ENCODE results near the gene YARS1. TPM values are rescaled to one million over a fixed set of nuclear protein-coding genes. Genes with fewer than 3 reads are reported as not detected.

The YARS1 gene
- total RNA-seq, 1 donor, result 137 TPM

DNA sequence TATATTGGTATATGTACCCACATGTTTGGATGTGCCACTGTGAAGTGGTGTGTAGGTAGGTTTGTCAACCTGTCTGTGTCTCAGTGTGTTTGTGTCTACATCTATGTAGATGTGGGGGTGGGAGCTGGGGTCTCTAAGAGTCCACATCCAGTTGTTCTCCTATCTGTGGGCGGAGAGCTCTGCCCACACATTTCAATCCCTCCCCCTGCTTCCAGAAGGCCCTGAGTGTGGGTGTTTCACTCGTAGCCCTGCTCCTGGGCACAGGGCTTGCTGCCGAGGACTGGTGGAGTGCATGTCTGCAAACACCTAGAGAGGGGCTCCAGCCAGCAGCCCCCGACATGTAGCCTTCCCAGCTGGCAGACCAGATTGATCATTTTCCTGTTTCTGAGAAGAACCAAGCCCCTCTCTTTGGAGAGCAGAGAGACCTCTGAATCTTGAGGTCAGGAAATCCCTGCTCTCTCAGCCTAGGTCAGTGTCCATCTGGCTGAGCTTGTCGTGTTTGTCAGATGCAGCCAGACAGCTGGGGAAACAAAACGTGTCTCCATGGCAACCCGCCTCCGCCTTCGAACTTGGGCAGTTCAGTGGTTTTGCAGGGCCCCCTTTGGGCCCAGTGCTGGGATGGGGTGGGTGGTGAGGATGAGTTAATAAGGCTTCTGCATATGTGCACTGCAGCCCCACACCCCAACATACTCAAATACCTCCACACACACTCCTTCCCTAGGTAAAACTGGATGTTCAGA is 83.4 kb downstream of the YARS1 start:
- no peak for TF ChIP-seq CTCF (IDR thresholded peaks at IDR 0.05; ENCODE audit: insufficient read depth, low read depth, low read length)
- DNase-seq (ENCODE audit: low read depth), result no peak
- no peak overlapping the region for H3K4me3 ChIP-seq (ENCODE audit: low read depth, low read length)

- TF ChIP-seq CTCF (IDR thresholded peaks at IDR 0.05; ENCODE audit: insufficient read depth, low read depth, low read length), result no peak
- H3K4me3 ChIP-seq (ENCODE audit: low read depth, low read length), result no peak overlapping the region
- DNase-seq (ENCODE audit: low read depth), result no peak
Measured at GRCh38 chr1:32729254-32730046, 87.7 kb downstream of the YARS1 start.

DNA sequence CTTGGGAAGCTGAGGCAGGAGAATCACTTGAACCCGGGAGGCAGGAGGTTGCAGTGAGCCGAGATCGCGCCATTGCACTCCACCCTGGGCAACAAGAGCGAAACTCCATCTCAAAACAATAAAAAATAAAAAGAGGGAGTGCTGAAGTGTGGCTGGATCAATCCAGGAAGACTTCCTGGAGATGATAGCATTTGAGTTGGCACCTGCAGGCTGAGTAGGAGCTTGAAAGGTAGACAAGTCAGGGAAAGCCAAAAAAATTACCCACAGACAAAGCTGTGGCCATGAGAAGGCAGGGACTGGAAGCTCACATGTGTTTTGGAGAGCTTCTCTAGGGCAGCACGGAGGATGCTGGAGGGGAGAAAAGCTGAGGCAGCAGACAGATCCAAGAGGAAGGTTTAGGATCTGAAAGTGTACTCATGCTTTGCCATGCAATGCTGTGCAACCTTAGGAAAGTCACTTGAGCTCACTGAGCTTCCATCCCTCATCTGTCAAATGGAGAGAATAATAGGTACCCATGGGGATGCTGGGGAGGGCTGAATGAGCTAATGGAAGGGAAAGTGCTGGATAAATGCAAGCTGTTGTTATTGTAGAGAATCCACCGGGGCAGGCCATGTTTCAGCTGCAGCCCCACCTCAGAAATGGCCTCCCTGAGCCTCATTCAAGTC is 88.6 kb downstream of the YARS1 start:
- no peak for TF ChIP-seq CTCF (IDR thresholded peaks at IDR 0.05; ENCODE audit: insufficient read depth, low read depth, low read length)
- no peak overlapping the region for H3K4me3 ChIP-seq (ENCODE audit: low read depth, low read length)
- DNase-seq (ENCODE audit: low read depth), result no peak

- no peak for TF ChIP-seq CTCF (IDR thresholded peaks at IDR 0.05; ENCODE audit: insufficient read depth, low read depth, low read length)
- H3K4me3 ChIP-seq (ENCODE audit: low read depth, low read length), result no peak overlapping the region
- DNase-seq (ENCODE audit: low read depth), result no peak
Measured at GRCh38 chr1:32727876-32728275, 89.3 kb downstream of the YARS1 start.

DNA sequence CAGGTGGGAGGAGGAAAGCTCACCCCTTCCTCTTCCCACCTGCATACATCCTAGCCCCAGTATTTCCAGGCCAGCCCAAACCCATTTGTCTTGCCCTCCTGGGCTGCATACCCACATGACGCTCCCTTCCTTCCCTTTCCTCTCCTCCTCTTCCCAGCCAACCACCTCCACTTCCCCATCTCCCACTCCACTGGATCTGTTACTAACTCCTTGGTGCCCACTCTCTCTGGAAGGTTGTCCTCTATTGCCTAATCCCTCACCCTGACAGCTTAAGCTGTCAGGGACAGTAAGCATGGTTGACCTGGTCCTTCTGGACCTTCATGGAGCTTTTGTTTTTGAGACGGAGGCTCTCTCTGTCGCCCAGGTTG is 91.6 kb downstream of the YARS1 start:
- DNase-seq (ENCODE audit: low read depth), result no peak
- H3K4me3 ChIP-seq (ENCODE audit: low read depth, low read length), result no peak overlapping the region
- TF ChIP-seq CTCF (IDR thresholded peaks at IDR 0.05; ENCODE audit: insufficient read depth, low read depth, low read length), result no peak

Other genes starting within 250 kb of the YARS1 start
- gene ZBTB8OS, start 166.8 kb downstream of the YARS1 start, total RNA-seq, result 34.5 and 44.5 TPM in 2 replicates
- 98.9 and 138 TPM in 2 replicates for gene RBBP4, start 166.2 kb downstream of the YARS1 start, total RNA-seq
- 56.0 and 72.5 TPM in 2 replicates for gene SYNC, start 114.6 kb downstream of the YARS1 start, total RNA-seq
- gene S100PBP, start 295 bp upstream of the YARS1 start, total RNA-seq, result 32.9 and 46.6 TPM in 2 replicates
- 0.43 and 0.64 TPM in 2 replicates for gene FNDC5, start 53.6 kb upstream of the YARS1 start, total RNA-seq
- gene HPCA, start 69.1 kb upstream of the YARS1 start, total RNA-seq, result not detected in 2 replicates
- 9.9 and 17.4 TPM in 2 replicates for gene TMEM54, start 84.0 kb upstream of the YARS1 start, total RNA-seq
- 9.3 and 9.5 TPM in 2 replicates for gene RNF19B, start 147.5 kb upstream of the YARS1 start, total RNA-seq
- 99.7 and 120 TPM in 2 replicates for gene AK2, start 219.5 kb upstream of the YARS1 start, total RNA-seq